HG03196 (cell line): ENCODE measurements around the gene PSMD2.
A peak's percentile ranks its signal among the peaks of the same experiment; 100 is the strongest.
"Not testable (repeated sequence)": the region's sequence is repeated elsewhere in the genome, so short reads cannot be mapped to it uniquely, and the experiment has no call there.

Experiments
- ATAC-seq: cut with Tn5 transposase; IDR thresholded peaks from one replicate; pipeline ENCODE4 v1.9.1; 2021; ENCODE audit not compliant: unreplicated experiment

The PSMD2 gene

GRCh38 chr3:184298759-184299487, at the start of gene PSMD2:
TSS of gene PSMD2 (plus strand) at chr3:184299241. CDS start at chr3:184299267, 26 bp downstream.
- peak; percentile 89 for ATAC-seq

DNA sequence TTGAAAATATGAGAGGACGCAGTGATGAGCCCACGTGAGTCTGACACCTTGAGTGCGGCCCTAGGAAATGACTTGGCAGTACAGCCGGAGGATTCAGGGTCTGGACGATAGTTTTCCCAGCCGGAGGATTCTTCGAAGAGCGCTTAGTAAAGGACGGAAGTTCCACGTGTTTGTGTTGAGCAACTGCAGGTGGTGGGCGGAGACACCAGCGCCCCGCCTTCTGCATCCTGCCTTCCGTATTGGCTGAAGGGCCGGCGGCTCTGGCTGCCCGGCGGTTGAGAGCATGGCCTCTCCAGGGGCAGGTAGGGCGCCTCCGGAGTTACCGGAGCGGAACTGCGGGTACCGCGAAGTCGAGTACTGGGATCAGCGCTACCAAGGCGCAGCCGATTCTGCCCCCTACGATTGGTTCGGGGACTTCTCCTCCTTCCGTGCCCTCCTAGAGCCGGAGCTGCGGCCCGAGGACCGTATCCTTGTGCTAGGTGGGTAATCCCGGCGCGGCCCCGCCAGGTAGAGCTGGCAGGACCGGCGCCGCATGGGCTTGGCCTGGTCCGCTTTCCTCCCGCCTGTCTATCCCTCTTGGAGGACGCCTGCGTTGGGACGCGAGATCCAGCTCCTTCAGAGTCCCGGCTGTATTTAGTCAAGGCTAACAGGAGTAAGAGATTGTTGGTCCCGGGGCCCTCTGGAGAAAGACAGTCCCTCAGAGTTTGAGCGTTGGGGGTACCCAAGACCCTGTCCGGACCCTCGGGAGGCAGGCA, 49.5 kb upstream of the PSMD2 start, which contains the start of gene EEF1AKMT4:
Gene EEF1AKMT4, plus strand, starts transcription at position 261 of the 755 bp plus-strand sequence. Its CDS starts 23 bp downstream, at position 284.
- ATAC-seq = peak; percentile 88

DNA sequence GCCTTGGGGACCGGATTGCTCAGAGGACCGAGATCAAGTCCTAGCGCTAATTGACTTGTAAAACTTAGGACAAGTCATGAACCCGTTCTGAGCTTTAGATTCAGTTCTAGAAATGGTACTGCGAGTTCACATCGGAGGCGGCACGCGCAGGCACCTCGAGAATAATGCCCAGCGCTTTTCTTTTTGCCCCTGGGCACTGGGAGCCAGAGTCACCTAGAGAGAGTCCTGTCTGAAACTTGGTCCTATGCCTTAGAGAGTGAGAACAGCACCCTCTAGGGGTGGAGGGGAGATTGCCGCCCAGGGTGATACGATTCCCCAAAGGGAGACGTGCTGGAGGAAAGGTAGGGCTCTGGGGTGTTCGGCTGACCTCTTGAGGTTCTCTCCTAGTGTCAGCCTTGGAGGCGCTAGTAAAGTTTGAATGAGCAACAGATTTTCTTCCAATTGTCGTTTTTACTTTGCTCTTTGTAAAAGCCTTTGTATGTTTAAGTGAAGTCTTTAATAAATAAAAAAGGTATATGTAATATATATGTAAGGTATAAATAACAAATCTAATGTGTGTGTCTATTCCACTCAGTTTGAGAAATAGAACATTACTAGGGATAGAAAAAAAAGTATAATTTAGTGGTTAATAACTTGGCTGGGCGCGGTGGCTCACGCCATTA, 48.7 kb upstream of the PSMD2 start:
- ATAC-seq = peak; percentile 66

GRCh38 chr3:184255291-184256039, 43.6 kb upstream of the PSMD2 start:
- no peak for ATAC-seq

- no peak for ATAC-seq
Measured at GRCh38 chr3:184257083-184257915, 41.7 kb upstream of the PSMD2 start.

DNA sequence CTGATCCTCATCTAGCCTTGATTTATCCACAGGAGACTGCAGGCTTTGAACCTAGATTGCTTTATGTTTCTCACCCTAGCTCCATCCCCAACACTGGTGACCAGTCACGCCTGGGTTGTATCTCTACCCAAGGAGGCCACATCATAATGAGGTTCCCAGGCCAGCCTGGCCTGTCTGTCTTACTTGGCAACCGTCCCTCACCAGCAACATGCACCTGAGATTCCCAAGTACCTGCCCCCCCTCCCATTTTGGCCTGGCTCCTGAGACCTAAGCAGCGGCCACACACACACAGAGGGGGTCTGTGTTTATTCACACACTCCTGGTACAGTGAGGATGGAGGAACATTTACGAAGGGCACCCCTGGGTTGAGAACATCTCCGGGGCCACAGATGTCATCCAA, 40.1 kb upstream of the PSMD2 start:
- no peak for ATAC-seq

GRCh38 chr3:184259396-184259877, 39.6 kb upstream of the PSMD2 start:
- ATAC-seq = no peak

DNA sequence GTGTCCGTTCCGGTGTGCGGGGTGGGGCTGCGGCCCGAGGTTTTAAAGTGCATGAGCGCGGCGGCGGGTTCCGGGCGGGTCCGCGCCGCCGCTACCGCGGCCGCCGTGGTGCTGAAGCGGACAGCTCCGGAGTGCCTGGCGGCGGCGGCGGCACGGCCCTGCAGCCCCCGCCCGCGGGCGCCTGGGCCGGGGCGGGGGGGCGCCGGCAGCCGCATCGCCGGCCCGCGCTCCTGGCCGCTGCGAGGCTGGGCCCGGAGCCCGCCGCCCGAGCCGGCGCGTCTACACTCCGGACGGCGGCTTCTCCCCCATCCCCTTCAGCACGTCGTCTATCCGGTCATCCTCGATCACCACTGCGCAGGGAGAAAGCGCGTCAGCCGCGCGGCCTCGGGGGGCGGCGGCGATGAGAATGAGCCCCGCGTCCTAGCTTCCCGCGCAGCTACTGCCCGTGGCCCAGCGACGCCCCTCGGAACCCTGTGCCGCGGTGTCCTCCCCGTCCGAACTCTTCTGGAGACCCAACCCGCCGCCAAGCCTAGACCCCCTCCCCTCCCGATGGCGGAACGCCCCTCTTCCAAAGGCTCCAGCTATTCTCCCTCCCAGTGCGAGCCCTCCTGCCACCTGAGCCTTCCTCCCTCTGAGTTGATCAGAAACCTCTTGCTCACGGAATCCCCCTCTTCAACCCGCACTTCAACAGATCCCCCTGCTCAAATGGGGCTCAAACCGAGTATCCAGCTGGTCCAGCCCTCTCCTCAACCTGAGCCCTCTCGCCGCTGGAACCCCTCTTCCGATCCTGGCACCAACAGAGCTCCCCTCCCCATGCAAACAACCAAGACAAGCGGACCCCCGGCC, 38.9 kb upstream of the PSMD2 start:
- no peak for ATAC-seq

- ATAC-seq = no peak
Measured at GRCh38 chr3:184260724-184261269, 38.2 kb upstream of the PSMD2 start.

GRCh38 chr3:184261270-184261853, 37.7 kb upstream of the PSMD2 start, which contains the start of gene CAMK2N2:
TSS of gene CAMK2N2 (minus strand) at chr3:184261553. CDS start at chr3:184261285, 268 bp downstream.
- ATAC-seq = no peak

DNA sequence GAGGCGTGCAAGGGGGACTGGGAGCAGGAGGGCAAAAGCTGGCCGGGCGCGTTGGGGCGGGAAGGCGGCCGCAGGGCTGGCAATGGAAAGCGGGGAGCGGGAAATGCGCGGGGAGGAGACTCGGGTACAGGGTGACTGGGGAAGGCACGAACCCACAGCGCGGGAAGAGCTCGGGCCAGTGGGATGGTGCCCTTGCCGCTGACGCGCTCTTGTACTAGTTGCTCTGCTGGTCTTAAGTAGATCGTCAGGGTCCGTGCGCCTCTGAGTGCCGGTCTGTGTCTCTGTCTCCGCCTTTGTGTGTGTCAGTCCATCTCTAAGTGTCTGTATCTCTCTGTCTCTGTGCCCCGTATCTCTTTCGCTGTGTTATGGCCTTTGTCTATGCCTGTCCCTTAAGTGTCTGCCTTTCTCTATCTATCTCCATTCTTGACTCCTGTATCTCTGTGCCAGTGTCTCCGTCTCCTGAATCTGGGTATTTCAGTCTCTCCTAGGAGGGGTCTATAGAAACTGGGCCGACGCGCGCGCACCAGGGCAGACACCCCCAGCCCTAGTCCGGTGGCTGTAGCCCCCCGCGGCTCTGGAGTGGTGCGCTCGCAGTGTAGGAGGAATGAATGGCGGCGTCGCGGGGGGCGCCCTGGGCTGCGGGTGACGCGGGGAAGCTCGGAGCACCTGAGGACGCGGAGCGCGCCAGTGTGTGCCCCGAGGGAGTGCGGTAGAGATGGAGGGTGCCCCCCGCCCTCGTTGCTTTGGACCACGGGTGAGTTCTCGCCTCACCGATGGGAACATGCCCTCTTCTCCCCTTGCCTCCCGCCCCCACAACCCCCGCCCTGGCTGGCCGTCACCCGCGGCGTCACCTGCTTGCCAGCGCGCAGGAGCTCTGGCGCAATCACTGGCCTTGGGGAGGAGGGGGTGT, 36.9 kb upstream of the PSMD2 start:
- ATAC-seq = no peak

DNA sequence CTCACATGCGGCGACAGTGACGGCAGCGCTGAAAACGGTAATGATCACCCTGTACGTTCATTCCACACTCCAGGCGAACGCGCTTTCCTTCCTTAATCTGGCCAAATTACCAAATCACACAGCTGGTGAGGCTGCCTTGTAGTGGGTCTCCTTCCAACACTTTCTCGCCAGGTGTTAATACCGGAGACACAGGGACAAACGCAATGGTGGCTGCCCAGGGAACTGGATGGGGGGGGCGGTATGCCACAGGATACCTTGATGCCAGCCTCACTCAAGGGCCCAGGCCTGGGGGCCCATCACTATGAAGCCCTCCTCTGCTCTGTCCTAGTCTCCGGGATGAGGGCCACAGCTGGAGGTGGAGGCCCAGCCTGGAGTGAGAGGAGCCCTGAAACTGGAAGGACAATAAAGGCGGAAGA, 36.3 kb upstream of the PSMD2 start:
- no peak for ATAC-seq

DNA sequence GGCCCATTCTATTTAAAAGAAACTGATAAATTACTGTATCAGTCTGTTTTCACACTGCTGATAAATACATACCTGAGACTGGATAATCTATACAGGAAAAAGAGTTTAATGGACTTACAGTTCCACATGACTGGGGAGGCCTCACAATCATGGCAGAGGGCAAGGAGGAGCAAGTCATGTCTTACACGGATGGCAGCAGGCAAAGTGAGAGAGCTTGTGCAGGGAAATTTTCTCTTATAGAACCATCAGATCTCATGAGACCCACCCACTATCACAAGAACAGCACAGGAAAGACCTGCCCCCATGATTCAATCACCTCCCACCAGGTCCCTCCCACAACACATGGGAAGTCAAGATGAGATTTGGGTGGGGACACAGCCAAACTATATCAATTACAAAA, 31.8 kb upstream of the PSMD2 start:
- not testable (repeated sequence) for ATAC-seq

DNA sequence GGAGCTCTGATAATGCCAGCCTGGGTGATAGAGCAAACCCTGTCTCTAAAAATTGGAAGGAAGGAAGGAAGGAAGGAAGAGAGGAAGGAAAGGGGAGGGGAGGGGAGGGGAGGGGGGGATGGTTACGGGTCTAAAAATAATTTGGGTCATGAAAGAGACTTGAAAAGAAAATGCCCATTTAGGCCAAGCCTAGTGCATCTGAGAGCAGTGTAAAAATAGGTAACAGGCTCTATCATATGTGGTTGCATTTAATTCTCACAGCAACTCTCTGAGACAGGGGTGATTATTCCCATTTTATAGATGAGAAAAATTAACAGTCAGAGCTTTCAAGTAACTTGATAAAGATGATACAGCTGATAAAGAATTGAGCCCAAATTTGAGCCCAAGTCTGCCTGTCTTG, 26.8 kb upstream of the PSMD2 start:
- no peak for ATAC-seq

DNA sequence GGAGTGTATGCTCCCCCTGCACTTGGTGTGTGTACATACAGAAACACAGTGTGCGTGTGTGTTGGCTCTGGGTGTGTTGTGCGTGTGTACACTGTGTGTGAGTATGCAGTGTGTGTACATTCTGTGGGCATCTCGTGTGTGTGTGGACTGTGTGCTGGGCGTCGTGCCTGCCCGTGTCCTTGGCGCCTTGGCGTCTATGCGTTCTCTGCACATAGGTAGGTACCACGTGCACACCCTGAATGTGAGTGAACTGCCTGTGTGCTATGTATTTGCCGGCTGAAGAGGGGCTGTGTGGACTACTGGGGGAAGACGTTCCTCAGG, 23.7 kb upstream of the PSMD2 start:
- ATAC-seq = no peak

DNA sequence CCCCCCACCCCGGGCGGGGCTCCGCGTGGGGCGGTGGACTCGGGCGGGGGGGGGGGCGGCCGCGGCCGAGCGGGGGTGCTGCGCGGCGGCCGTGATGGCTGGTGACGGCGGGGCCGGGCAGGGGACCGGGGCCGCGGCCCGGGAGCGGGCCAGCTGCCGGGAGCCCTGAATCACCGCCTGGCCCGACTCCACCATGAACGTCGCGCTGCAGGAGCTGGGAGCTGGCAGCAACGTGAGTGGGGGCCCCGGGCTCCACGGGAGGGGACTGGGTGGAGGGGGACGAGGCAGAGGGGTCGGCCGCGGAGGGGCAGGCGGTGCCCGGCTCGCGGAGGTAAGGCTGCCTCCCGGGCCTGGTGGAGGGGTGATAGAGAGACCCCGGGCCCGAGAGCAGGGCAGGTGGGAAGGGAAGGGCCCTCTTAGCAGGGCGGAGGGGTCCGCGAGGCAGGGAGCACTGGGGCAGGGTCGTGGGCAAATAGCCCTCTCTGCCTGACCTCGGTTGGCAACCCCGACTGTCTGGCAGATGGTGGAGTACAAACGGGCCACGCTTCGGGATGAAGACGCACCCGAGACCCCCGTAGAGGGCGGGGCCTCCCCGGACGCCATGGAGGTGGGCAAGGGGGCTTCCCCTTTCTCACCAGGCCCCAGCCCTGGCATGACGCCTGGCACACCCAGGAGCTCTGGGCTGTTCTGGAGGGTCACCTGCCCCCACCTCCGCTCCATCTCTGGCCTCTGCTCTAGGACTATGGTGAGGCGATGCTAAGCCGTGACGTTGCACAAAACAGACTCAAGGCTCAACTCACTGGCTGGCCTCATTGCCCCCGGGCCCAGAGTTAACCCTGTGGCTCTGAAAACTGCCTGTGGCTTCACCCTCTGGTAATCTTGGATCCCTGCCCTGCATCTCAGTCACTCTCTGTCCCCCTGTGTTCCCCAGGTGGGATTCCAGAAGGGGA, 22.8 kb upstream of the PSMD2 start, which contains the start of gene ECE2:
Gene ECE2, plus strand, starts transcription at position 62 of the 950 bp plus-strand sequence. Its CDS starts 132 bp downstream, at position 194.
- no peak for ATAC-seq
